HepG2 (cell line): Measurements from ENCODE around the gene DNMBP. TPM values are rescaled to one million over a fixed set of nuclear protein-coding genes. Genes with fewer than 3 reads are reported as not detected.

Experiments used
- HMGXB3 ChIP-seq: sonication (generic); formaldehyde crosslinking; IDR thresholded peaks from 2 replicates; pipeline ENCODE4 v1.4.0; 2020; ENCODE audit warnings: missing genetic modification reagents, borderline replicate concordance
- IRX3 ChIP-seq: sonication (generic); formaldehyde crosslinking; IDR thresholded peaks from 2 replicates; pipeline ENCODE4 v1.8.1; 2023; ENCODE audit warnings: mild to moderate bottlenecking, low read depth, missing genetic modification reagents, borderline replicate concordance
- NCOA1 ChIP-seq: sonication (generic); formaldehyde crosslinking; IDR thresholded peaks from 2 replicates; pipeline ENCODE4 v1.9.0; 2021; ENCODE audit warnings: missing genetic modification reagents
- PHF8 ChIP-seq: sonication (generic); formaldehyde crosslinking; IDR thresholded peaks from 2 replicates; pipeline ENCODE4 v1.5.0; 2020; ENCODE audit warnings: missing genetic modification reagents
- RBFOX2 ChIP-seq: fragments of 200-400 bp; formaldehyde crosslinking; IDR thresholded peaks from 2 replicates; pipeline ENCODE4 v1.6.1; 2017; ENCODE audit warnings: low read depth, mild to moderate bottlenecking, low read length
- RFX1 ChIP-seq: fragments of 450-650 bp; IDR thresholded peaks from 2 replicates; pipeline ENCODE4 v1.6.1; 2017
- SOX5 ChIP-seq: IDR thresholded peaks from 2 replicates; pipeline ENCODE4 v1.6.1; 2016; ENCODE audit warnings: borderline replicate concordance
- ZNF10 ChIP-seq: sonication (generic); formaldehyde crosslinking; IDR thresholded peaks from 2 replicates; pipeline ENCODE4 v1.4.0; 2020; ENCODE audit warnings: mild to moderate bottlenecking, low read depth, missing genetic modification reagents, borderline replicate concordance
- ZNF292 ChIP-seq: sonication (generic); formaldehyde crosslinking; IDR thresholded peaks from 2 replicates; pipeline ENCODE4 v1.8.1; 2022; ENCODE audit warnings: mild to moderate bottlenecking, low read depth, missing genetic modification reagents, borderline replicate concordance
- ZNF567 ChIP-seq: sonication (generic); formaldehyde crosslinking; IDR thresholded peaks from 2 replicates; pipeline ENCODE4 v1.8.1; 2023; ENCODE audit warnings: mild to moderate bottlenecking, missing genetic modification reagents, borderline replicate concordance
- ZNF609 ChIP-seq: sonication (generic); formaldehyde crosslinking; IDR thresholded peaks from 2 replicates; pipeline ENCODE4 v1.4.0; 2020; ENCODE audit warnings: mild to moderate bottlenecking, missing genetic modification reagents, borderline replicate concordance
- ZNF644 ChIP-seq: IDR thresholded peaks from 2 replicates; pipeline ENCODE4 v1.6.1; 2016; ENCODE audit warnings: low read depth
- ZNF672 ChIP-seq: sonication (generic); formaldehyde crosslinking; IDR thresholded peaks from 2 replicates; pipeline ENCODE4 v1.8.1; 2022; ENCODE audit warnings: missing genetic modification reagents
- ZSCAN30 ChIP-seq: sonication (generic); formaldehyde crosslinking; IDR thresholded peaks from 2 replicates; pipeline ENCODE4 v1.5.0; 2020; ENCODE audit warnings: mild to moderate bottlenecking, missing genetic modification reagents
- polyA plus RNA-seq, 8 experiments: library from polyadenylated mRNA; depleted of rRNA in 3 of 8; stranded (reverse) in 7 of 8; unstranded in 1 of 8; fragments of >200 nt; fragmentation: Illumina TruSeq in 4 of 8; extraction: Trizol in 4 of 8; gene quantifications; 2 replicates each; pipeline versions ENCODE4 v1.2.1 to v1.2.3, GENCODE V29; 2011 to 2016; ENCODE audit warnings: low read depth in 4 of 8, missing spikeins in 1 of 8, mixed read lengths in 1 of 8; ENCODE audit not compliant: insufficient read depth in 1 of 8
- total RNA-seq, 5 experiments: library from RNA; depleted of rRNA; stranded (reverse); fragments of >200 nt; fragmentation: Illumina TruSeq; extraction: Trizol; gene quantifications; 2 replicates each; pipeline ENCODE4 v1.2.3, GENCODE V29; 2016; ENCODE audit warnings: low read depth in 1 of 5
- TF ChIP-seq, protein P1 (sequence below), 2 experiments: sonication (generic) in 1 of 2; formaldehyde crosslinking in 1 of 2; IDR thresholded peaks; 2 replicates each; pipeline versions ENCODE4 v1.6.1 to v1.9.0; 2014 to 2022; ENCODE audit warnings: antibody characterized with exemption in 1 of 2, borderline replicate concordance in 1 of 2, inconsistent platforms in 1 of 2, low read depth in 1 of 2, missing genetic modification reagents in 1 of 2

DNMBP gene
- total and polyA plus RNA-seq, 2 of the 13 experiments (the other 11 are each of a cell fraction or from before 2014, with no cell fraction given), result 3.6 to 6.3 TPM

GRCh38 chr10:99927721-99928280, 81.9 kb downstream of the DNMBP start (continued):
- TF ChIP-seq ZNF609 (CRISPR knock-in tag) (no peak), NCOA1 (no peak), RBFOX2 (no peak), PHF8 (no peak), SOX5 (peak; percentile 86), HMGXB3 (no peak), ZSCAN30 (no peak), ZNF644 (CRISPR knock-in tag) (peak; percentile 63; the same call in 1 of the 2 replicates), ZNF672 (CRISPR knock-in tag) (no peak), ZNF10 (CRISPR knock-in tag) (no peak), RFX1 (no peak), ZNF567 (CRISPR knock-in tag) (no peak), ZNF292 (no peak), IRX3 (no peak)
- TF ChIP-seq, protein P1, sequence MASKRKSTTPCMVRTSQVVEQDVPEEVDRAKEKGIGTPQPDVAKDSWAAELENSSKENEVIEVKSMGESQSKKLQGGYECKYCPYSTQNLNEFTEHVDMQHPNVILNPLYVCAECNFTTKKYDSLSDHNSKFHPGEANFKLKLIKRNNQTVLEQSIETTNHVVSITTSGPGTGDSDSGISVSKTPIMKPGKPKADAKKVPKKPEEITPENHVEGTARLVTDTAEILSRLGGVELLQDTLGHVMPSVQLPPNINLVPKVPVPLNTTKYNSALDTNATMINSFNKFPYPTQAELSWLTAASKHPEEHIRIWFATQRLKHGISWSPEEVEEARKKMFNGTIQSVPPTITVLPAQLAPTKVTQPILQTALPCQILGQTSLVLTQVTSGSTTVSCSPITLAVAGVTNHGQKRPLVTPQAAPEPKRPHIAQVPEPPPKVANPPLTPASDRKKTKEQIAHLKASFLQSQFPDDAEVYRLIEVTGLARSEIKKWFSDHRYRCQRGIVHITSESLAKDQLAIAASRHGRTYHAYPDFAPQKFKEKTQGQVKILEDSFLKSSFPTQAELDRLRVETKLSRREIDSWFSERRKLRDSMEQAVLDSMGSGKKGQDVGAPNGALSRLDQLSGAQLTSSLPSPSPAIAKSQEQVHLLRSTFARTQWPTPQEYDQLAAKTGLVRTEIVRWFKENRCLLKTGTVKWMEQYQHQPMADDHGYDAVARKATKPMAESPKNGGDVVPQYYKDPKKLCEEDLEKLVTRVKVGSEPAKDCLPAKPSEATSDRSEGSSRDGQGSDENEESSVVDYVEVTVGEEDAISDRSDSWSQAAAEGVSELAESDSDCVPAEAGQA (IDR thresholded peaks at IDR 0.05; ENCODE audit: low read depth), result no peak
- TF ChIP-seq, protein P1 (CRISPR knock-in tag; IDR thresholded peaks at IDR 0.05; ENCODE audit: borderline replicate concordance), result no peak
